ENCODE data around the gene TSPAN19.
"Not testable (repeated sequence)": the region's sequence is repeated elsewhere in the genome, so short reads cannot be mapped to it uniquely, and the experiment has no call there.

Gene TSPAN19

GRCh38 chr12:85036234-85036707, at the start of gene TSPAN19, which contains the start of gene LRRIQ1:
TSPAN19 (minus strand) TSS chr12:85036277; CDS start chr12:85029946, 6,331 bp downstream.
LRRIQ1 (plus strand) TSS chr12:85036351; CDS start chr12:85038177, 1,826 bp downstream.
- peak; percentile 89 for DNase-seq

DNA sequence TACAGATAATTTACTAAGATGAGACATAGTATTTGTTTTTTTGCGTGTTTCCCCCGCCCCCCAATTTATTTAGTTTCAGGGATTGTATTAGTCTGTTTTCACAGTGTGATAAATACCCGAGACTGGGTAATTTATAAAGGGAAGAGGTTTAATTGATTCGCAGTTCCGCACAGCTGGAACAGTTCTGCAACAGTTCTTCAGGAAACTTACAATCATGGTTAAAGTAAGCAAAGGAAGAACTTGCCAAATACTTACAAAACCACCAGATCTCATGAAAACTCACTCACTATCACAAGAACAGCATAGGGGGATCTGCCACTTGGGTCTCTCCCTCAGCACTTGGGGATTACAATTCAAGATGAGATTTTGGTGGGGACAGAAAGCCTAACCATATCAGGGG, 49.0 kb upstream of the TSPAN19 start:
- DNase-seq: no peak

DNA sequence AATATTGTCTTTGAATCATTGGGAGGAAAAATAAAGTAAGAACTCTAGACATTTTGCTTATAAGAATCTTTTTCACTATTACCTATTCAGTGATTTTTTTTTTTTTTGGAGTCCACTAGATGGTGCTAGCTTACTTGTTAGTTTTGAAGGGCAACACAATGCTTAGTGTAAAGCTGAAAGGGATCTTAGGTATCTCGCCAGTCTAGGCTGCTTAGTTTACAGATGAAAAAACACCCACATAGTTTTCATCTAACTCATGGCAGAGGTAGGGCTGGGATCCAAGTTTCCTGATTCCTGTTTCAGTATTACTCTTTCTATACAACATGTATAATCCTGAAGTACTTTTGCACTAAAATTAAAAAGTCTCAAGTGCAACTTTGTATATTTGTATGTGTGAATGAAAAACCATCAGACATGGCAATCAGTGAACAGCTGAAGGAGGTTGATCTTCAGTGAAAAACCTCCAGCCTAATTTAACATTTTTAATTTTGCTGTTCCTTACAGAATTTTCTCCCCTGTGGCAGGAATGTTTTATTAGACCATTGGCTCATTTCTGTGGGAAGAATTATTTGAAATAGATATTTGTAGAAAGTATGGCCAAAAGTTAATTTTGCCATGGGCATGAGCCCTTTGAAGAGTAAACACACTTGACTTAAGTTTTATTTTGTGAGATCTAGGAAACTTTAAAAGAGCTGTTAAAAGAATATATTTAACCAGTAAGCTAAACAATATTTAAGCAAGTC, 40.8 kb upstream of the TSPAN19 start:
- peak; percentile 87 for DNase-seq

GRCh38 chr12:85072826-85073225, 36.7 kb upstream of the TSPAN19 start:
- DNase-seq: no peak

- DNase-seq: no peak
These were observed 29.9 kb upstream of the TSPAN19 start for GRCh38 chr12:85065837-85066482.

DNA sequence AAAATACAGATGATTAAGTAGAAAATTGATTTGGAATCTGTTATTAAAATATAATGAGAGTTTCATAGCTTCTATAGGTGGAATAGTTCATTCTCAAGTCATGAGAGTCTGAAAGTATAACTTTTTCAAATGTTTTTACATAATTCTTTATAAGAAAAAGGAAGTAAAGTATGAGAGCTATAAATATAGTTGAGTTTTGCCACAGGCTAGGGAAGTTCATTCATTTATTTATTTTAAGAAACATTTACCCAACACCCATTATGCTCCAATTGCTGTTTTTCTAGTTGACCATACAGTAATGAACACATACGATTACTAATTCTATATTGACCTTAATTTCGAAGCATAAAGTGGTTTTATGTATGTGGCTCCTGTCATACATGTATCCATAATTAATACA, 24.8 kb upstream of the TSPAN19 start:
- no peak for DNase-seq

DNA sequence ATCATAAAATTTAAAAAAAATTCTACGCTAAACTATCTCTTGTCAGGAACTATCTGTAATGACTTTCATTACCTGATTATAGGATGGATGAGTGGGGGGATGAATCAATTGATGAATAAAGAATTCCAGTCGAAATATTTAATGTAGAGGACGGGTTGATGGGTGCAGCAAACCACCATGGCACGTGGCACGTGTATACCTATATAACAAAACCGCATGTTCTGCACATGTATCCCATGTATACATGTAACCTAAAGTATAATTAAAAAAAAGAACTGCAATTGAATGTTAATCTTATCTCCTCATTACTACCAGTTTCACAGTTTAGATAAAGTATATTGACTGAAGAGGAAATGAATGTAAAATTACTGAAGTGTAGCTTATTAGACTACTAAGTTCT, 23.5 kb upstream of the TSPAN19 start:
- no peak for DNase-seq

GRCh38 chr12:85058339-85058738, 22.3 kb upstream of the TSPAN19 start:
- no peak for DNase-seq

DNA sequence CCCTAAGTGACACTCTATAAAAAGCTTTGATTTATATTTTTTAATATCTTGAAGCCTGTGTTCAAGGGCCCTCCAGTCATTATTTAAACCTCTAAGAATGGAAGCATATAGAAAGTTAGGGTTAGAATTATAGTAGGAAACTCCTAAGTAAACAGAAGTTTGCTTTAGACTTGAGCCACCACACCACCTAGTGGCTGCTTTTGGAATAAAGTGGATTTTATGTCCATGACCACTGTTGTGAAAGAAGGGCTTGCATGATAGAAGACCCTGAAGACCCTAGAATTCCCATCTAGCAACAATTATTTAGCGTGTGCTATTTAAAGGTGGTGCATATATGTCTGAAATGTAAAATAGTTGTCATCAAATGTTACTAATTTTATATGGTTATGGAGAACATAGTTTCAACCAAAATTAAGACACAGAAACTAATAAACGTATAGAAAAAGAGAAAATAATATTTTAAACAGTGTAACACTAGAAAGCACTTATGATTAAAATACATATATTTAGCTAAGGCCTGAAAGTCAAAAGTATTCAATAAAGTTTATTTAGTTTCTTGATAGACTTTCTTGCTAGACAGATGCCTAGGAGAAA, 21.4 kb upstream of the TSPAN19 start:
- DNase-seq: peak; percentile 41

DNA sequence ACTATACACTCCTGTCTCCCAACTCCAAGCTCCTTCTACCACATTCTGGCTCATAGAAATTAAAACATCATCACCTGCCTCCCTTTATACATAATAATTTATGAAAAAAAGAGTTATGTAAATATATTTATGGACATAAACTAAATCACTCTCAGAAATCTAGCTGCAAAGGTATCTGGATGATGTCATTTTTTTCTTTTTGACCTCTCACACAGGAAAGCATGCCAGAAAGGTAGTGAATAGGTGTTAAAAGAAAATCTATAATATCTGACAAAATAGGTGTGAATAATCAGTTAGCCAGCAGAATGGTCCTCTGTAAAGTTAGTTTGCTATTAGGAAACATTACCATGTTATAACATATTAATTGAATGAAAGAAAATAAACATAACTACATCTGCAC, 7.8 kb upstream of the TSPAN19 start:
- no peak for DNase-seq

GRCh38 chr12:85041395-85041794, 5.3 kb upstream of the TSPAN19 start:
- DNase-seq: no peak

GRCh38 chr12:85036733-85037132, 656 bp upstream of the TSPAN19 start:
- no peak for DNase-seq

DNA sequence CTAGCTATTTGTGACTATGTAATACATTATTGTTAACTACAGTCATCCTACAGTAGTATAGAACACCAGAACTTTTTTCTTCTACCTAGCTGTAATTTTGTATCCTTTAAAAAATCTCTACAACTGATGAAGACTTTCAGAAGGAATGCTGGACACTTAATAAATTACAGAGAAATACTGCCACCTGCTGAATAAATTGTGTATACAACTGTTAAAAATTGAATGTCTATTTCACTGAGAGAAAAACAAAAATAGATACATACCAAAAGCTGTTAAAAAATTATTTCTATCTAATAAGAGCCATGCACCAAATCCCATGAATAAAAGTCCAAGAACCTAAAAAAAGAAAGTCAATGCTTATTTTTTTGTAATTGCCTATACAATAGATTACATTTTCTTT, 6.6 kb downstream of the TSPAN19 start:
- peak; percentile 31 for DNase-seq

DNA sequence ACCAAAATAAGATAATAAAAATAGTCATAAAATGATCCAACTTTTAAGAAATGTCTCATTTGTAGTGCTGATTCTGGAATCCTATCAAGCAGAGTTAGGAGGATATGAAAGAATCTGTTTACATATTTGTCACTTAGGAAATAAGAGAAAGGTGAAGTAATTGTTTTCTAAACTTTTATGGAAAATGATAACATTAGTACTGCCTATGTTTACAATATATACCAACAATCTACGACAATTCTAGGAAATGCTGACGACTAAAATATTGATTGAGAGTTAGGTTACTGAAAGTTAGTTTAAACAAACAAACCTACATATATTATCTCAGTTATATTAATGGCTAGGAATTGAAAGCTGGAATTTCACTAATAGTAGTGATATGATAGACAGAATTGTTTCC, 18.0 kb downstream of the TSPAN19 start:
- no peak for DNase-seq

DNA sequence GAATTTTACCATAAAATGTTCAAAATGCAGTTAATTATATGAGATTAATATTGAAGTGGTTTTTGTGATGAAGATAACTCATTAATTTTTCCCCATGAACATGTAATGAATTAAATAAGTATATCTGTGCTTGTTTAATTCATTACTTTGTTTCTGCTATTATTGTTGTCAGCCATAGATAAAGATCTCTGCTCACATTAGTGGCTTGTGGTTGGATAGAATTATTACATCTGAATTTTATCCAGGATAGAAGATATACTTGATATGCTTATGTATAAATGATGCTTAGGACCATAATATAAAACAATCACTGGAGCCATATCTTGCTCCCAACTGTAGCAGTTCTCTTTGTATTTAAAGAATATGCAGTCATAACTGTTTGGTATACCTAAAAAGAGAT, 18.5 kb downstream of the TSPAN19 start:
- DNase-seq: no peak

GRCh38 chr12:85017133-85017532, 18.9 kb downstream of the TSPAN19 start:
- no peak for DNase-seq

DNA sequence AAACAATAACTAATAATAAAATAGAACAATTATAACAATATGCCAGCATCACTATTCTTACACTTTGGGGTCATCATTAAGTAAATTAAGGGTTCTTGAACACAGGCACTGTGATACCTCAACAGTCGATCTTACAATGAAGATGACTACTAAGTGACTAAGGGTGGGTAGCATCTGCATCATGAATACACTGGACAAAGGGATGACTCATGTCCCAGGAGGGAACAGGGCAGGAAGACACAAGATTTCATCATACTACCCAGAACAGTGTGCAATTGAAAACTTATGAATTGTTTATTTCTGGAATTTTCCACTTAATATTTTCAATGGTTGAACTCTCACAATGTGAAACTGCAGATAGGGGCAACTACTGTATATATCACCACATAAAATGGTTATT, 19.7 kb downstream of the TSPAN19 start:
- peak; percentile 94 for DNase-seq

DNA sequence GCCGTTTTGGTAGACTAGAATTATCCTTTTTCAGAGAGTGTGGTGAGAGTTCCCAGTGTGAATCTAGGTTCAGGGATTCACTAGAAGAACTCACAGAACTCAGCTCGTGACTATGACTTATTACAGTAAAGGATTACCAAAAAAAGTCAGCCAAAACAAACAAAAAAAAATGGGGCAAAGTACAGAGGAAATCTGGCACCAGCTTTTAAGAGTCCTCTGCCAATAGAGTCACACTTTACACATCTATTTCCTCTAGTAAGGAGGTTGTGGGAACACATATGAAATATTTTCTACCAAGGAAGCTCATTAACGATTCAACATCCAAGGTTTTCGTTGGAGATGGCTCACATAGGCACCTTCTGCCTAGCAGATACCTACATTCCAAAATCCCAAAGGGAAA, 28.2 kb downstream of the TSPAN19 start:
- peak; percentile 3 for DNase-seq

GRCh38 chr12:85006206-85006605, 29.9 kb downstream of the TSPAN19 start:
- no peak for DNase-seq

DNA sequence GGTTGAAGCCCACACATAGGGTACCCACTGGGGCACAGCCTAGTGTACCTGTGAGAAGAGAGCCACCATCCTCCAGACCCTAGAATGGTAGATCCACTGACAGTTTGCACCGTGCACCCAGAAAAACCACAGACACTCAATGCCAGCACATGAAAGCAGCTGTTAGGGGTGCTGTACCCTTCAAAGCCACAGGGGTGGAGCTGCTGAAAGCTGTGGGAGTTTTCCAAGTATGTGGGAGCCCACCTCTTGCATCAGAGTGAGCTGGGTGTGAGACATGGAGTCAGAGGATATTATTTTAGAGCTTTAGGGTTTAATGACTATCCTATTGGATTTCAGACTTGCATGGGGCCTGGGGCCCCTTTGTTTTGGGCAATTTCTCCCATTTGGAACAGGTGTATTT, 30.5 kb downstream of the TSPAN19 start:
- no peak for DNase-seq

DNA sequence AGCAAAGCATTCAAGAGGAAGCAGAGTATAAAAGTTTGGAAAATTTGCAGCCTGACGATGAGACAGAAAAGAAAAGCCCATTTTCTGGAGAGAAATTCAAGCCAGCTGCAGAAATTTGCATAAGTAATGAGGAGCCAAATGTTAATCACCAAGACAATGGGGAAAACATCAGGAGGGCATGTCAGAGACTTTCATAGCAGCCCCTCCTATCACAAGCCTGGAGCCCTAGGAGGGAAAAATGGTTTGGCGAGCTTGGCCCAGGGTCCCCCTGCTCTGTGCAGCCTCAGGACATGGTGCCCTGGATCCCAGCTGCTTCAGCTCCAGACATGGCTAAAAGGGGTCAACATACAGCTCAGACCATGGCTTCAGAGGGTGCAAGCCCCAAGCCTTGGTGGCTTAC, 31.0 kb downstream of the TSPAN19 start:
- not testable (repeated sequence) for DNase-seq

- DNase-seq: no peak
These were observed 31.9 kb downstream of the TSPAN19 start for GRCh38 chr12:85004204-85004603.

- DNase-seq: no peak
These were observed 33.2 kb downstream of the TSPAN19 start for GRCh38 chr12:85002778-85003296.

DNA sequence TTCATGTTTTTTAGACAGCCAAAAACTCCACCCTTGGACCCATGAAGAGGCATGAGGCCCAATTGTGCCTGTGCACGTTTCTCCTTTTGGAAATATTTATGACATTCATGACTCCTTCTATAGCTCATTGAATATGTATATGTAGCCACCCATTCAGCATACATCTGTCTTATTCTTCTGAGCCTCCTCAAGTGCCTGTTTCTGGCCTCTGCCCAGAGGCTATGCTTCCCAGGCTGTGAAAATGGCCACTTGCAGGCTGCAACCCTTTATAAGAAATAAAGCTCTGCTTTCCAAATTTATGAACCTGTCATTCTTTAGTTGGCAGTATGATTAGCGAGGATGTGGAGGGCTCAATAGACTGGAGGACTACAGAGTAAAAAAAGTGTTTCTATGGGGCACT, 35.3 kb downstream of the TSPAN19 start:
- no peak for DNase-seq

Measured in fibroblast of skin of right biceps (primary cell).